GM21526 (cell line): ENCODE data around the gene MTFP1.
"Not testable (repeated sequence)": the region's sequence is repeated elsewhere in the genome, so short reads cannot be mapped to it uniquely, and the experiment has no call there.

Source experiments
- ATAC-seq: cut with Tn5 transposase; IDR thresholded peaks from one replicate; pipeline ENCODE4 v1.9.1; 2021; ENCODE audit warnings: moderate library complexity; ENCODE audit not compliant: unreplicated experiment, low FRiP score

Gene MTFP1

GRCh38 chr22:30451488-30451887, 25.9 kb downstream of the MTFP1 start:
- not testable (repeated sequence) for ATAC-seq

GRCh38 chr22:30452861-30453260, 27.3 kb downstream of the MTFP1 start:
- ATAC-seq = no peak

GRCh38 chr22:30453731-30454510, 28.4 kb downstream of the MTFP1 start:
- no peak for ATAC-seq

GRCh38 chr22:30455075-30455840, 29.7 kb downstream of the MTFP1 start:
- ATAC-seq = no peak

- no peak for ATAC-seq
These were observed 32.4 kb downstream of the MTFP1 start for GRCh38 chr22:30457981-30458380.

GRCh38 chr22:30459181-30460052, 33.8 kb downstream of the MTFP1 start:
- no peak for ATAC-seq

GRCh38 chr22:30460147-30460546, 34.6 kb downstream of the MTFP1 start:
- ATAC-seq = no peak

- ATAC-seq = not testable (repeated sequence)
These were observed 35.0 kb downstream of the MTFP1 start for GRCh38 chr22:30460555-30460954.

- no peak for ATAC-seq
These were observed 43.6 kb downstream of the MTFP1 start for GRCh38 chr22:30469165-30469564.

GRCh38 chr22:30470655-30471054, 45.1 kb downstream of the MTFP1 start:
- ATAC-seq = no peak

GRCh38 chr22:30471616-30472318, 46.2 kb downstream of the MTFP1 start, which contains the start of gene SEC14L3:
Gene SEC14L3, minus strand, starts transcription at chr22:30472017. Its CDS starts 59 bp downstream, at chr22:30471958.
- no peak for ATAC-seq

- no peak for ATAC-seq
These were observed 47.6 kb downstream of the MTFP1 start for GRCh38 chr22:30472994-30473720.

GRCh38 chr22:30474121-30474520, 48.6 kb downstream of the MTFP1 start:
- no peak for ATAC-seq

GRCh38 chr22:30474683-30475424, 49.3 kb downstream of the MTFP1 start:
- no peak for ATAC-seq
